Mesenchymal stem cell (in vitro differentiated cells and primary cell): Measurements from ENCODE around the gene DPPA5. TPM values are rescaled to one million over a fixed set of nuclear protein-coding genes. Genes with fewer than 3 reads are reported as not detected.

Experiments
- DNase-seq: peaks from one replicate; pipeline ENCODE4 v3.0.0-alpha.2; 2013
- H2AFZ ChIP-seq: one replicate; pipeline ENCODE4 v1.6.1; 2013; ENCODE audit warnings: low read depth, mild to moderate bottlenecking, control low read depth, inconsistent platforms, low read length, moderate library complexity
- H2AK5ac ChIP-seq: 2 replicates; pipeline ENCODE4 v1.6.1; 2013; ENCODE audit warnings: low read length, moderate library complexity, mild to moderate bottlenecking, inconsistent platforms; ENCODE audit not compliant: severe bottlenecking
- H2BK120ac ChIP-seq: one replicate; pipeline ENCODE4 v1.6.1; 2013; ENCODE audit warnings: low read depth, mild to moderate bottlenecking, inconsistent platforms, low read length, moderate library complexity
- H2BK12ac ChIP-seq, 2 experiments: one replicate each; pipeline ENCODE4 v1.6.1; 2013; ENCODE audit warnings: inconsistent platforms in 2 of 2, low read length in 2 of 2, mild to moderate bottlenecking in 2 of 2, moderate library complexity in 2 of 2, control low read depth in 1 of 2
- H2BK15ac ChIP-seq: one replicate; pipeline ENCODE4 v1.6.1; 2013; ENCODE audit warnings: mild to moderate bottlenecking, low read depth, inconsistent platforms; ENCODE audit not compliant: poor library complexity, severe bottlenecking
- H2BK5ac ChIP-seq: 2 replicates; pipeline ENCODE4 v1.6.1; 2013; ENCODE audit warnings: low read depth, mild to moderate bottlenecking, low read length, control low read depth, inconsistent platforms; ENCODE audit not compliant: poor library complexity, severe bottlenecking
- H3K14ac ChIP-seq, 2 experiments: one replicate each; pipeline ENCODE4 v1.6.1; 2013; ENCODE audit warnings: inconsistent platforms in 2 of 2, low read length in 2 of 2, control low read depth in 1 of 2, mild to moderate bottlenecking in 1 of 2, moderate library complexity in 1 of 2
- H3K18ac ChIP-seq, 2 experiments: one replicate each; pipeline ENCODE4 v1.6.1; 2013; ENCODE audit warnings: inconsistent platforms in 2 of 2, low read length in 2 of 2, control low read depth in 1 of 2, low read depth in 1 of 2, mild to moderate bottlenecking in 1 of 2
- H3K23ac ChIP-seq, 2 experiments: one replicate each; pipeline ENCODE4 v1.6.1; 2013; ENCODE audit warnings: inconsistent platforms in 2 of 2, low read length in 2 of 2, mild to moderate bottlenecking in 2 of 2, moderate library complexity in 2 of 2, control low read depth in 1 of 2
- H3K27ac ChIP-seq: 2 replicates; pipeline ENCODE4 v1.5.1; 2013; ENCODE audit warnings: mild to moderate bottlenecking, moderate library complexity, low read length, control low read depth, inconsistent platforms; ENCODE audit not compliant: poor library complexity, severe bottlenecking
- H3K27me3 ChIP-seq, 2 experiments: 2 replicates each; pipeline versions ENCODE4 v1.6.1 to v1.7.0; 2013; ENCODE audit warnings: low read length in 2 of 2, mild to moderate bottlenecking in 2 of 2, moderate library complexity in 2 of 2, control low read depth in 1 of 2, inconsistent platforms in 1 of 2; ENCODE audit not compliant: control insufficient read depth in 1 of 2, insufficient read depth in 1 of 2
- H3K36me3 ChIP-seq, 2 experiments: 2 replicates each; pipeline versions ENCODE4 v1.6.1 to v1.7.0; 2013; ENCODE audit warnings: low read length in 2 of 2, control low read depth in 1 of 2, inconsistent platforms in 1 of 2, low read depth in 1 of 2, mild to moderate bottlenecking in 1 of 2; ENCODE audit not compliant: insufficient read depth in 2 of 2, control insufficient read depth in 1 of 2
- H3K4ac ChIP-seq, 2 experiments: one replicate each; pipeline ENCODE4 v1.6.1; 2013; ENCODE audit warnings: inconsistent platforms in 2 of 2, low read length in 2 of 2, mild to moderate bottlenecking in 2 of 2, moderate library complexity in 2 of 2, control low read depth in 1 of 2, low read depth in 1 of 2
- H3K4me1 ChIP-seq: 2 replicates; pipeline ENCODE4 v1.6.1; 2013; ENCODE audit warnings: low read depth, low read length, control low read depth; ENCODE audit not compliant: control insufficient read depth, insufficient read depth
- H3K4me2 ChIP-seq: 2 replicates; pipeline ENCODE4 v1.6.1; 2013; ENCODE audit warnings: low read length, mild to moderate bottlenecking, inconsistent platforms; ENCODE audit not compliant: poor library complexity, severe bottlenecking
- H3K4me3 ChIP-seq, 2 experiments: 2 replicates each; pipeline versions ENCODE4 v1.5.1 to v1.7.0; 2013; ENCODE audit warnings: low read length in 2 of 2, mild to moderate bottlenecking in 2 of 2, control low read depth in 1 of 2, low read depth in 1 of 2; ENCODE audit not compliant: insufficient read depth in 1 of 2
- H3K79me1 ChIP-seq: replicated peaks from 2 replicates; pipeline ENCODE4 v1.6.1; 2013; ENCODE audit warnings: mild to moderate bottlenecking, control low read depth, low read length, inconsistent platforms; ENCODE audit not compliant: poor library complexity, severe bottlenecking
- H3K9ac ChIP-seq: 2 replicates; pipeline ENCODE4 v1.7.0; 2013; ENCODE audit warnings: mild to moderate bottlenecking, low read length, moderate library complexity
- H3K9me3 ChIP-seq: 2 replicates; pipeline ENCODE4 v1.7.0; 2013; ENCODE audit warnings: mild to moderate bottlenecking, low read length; ENCODE audit not compliant: control insufficient read depth
- H4K8ac ChIP-seq: one replicate; pipeline ENCODE4 v1.6.1; 2013; ENCODE audit warnings: inconsistent platforms, mild to moderate bottlenecking, low read length, moderate library complexity
- H4K91ac ChIP-seq: one replicate; pipeline ENCODE4 v1.6.1; 2013; ENCODE audit warnings: mild to moderate bottlenecking, low read length, inconsistent platforms
- WGBS: methylation state at CpG from one replicate; pipeline ENCODE4 v1.1.7; 2013; ENCODE audit warnings: mixed read lengths; 5-methylcytosine and 5-hydroxymethylcytosine counted together
- polyA plus RNA-seq, 2 experiments: library from polyadenylated mRNA; stranded (reverse); fragments of 200-250 nt; gene quantifications; one replicate each; pipeline ENCODE4 v1.2.3, GENCODE V29; 2013

Gene DPPA5
- not detected for polyA plus RNA-seq (2013, experiment 1 of 2)
- not detected for polyA plus RNA-seq (2013, experiment 2 of 2)

DNA sequence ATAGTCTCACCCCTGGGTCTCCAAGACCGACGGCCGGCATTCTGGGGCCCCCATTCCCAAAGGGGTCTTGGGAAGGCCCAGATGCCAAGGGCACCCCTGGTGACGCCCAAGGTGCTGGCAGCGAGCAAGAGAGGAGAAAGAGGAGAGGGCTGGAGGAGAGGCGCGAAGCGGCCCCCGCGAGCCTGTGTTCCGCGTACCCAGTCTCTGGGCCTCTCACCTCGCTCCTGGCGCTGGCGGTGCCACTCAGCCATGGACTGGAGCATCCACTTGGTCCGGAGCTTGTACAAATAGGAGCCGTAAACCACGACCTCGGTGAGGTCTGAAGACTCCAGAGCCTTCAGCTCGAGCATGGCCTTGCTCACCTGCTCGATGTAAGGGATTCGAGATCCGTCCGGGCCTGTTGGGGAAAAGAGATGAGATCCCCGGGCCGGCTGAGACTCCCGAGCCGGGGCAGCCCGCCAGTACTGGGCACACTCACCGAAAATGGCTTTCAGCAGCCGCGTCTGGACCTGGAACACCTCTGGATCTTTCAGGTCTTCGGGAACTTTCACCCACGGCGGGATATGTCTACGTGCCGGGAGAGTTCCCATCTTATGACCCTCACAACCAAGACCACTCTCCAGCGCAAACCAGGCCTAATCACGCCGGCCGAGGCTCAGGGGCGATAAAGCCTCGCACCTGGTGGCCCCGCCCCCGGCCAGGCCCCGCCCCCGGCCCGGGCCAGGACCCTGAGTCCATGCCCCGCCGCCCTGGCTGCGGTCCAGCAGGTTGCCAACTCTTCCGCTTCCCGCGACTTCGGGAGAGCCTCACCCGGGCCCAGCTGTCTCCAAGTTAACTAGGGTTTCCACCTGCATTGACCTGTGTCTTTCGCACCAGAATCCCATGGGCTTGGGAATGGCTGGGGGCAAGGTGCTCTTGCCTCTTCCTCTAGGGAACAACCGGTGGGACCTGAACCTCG lies at the start of gene DPPA5:
DPPA5 (minus strand) TSS at position 641 of the 958 bp plus-strand sequence; CDS start at position 590, 51 bp downstream.
- H2BK12ac ChIP-seq = no peak within 1 kb of the TSS
- no peak within 1 kb of the TSS for H2BK5ac ChIP-seq
- no peak within 1 kb of the TSS for H3K27ac ChIP-seq
- H4K8ac ChIP-seq = no peak within 1 kb of the TSS
- DNase-seq = no peak
- no peak within 1 kb of the TSS for H2AK5ac ChIP-seq
- H3K4ac ChIP-seq = no peak within 1 kb of the TSS
- H3K36me3 ChIP-seq = no peaks in the 10 kb centered on the region
- no peak within 1 kb of the TSS for H3K18ac ChIP-seq
- no peaks in the 10 kb centered on the region for H3K4me1 ChIP-seq
- H2BK120ac ChIP-seq = no peak within 1 kb of the TSS
- no peak within 1 kb of the TSS for H4K91ac ChIP-seq
- no peak within 1 kb of the TSS for H3K9ac ChIP-seq
- H3K79me1 ChIP-seq = no peaks in the 10 kb centered on the region
- no peak within 1 kb of the TSS for H2AFZ ChIP-seq
- H2BK15ac ChIP-seq = no peak within 1 kb of the TSS
- no peak within 1 kb of the TSS for H3K4me2 ChIP-seq
- H3K14ac ChIP-seq = no peak within 1 kb of the TSS
- H3K23ac ChIP-seq = no peak within 1 kb of the TSS
- peaks cover 8 to 27% of the 10 kb centered on the region in 2 experiments for H3K27me3 ChIP-seq
- no peak within 1 kb of the TSS for H3K4me3 ChIP-seq
- H3K9me3 ChIP-seq = no peaks in the 10 kb centered on the region
- 92% methylated on average over 58 of the region's 59 CpGs for whole genome bisulfite sequencing

GRCh38 chr6:73400656-73401055 lies 46.6 kb upstream of the DPPA5 start:
- no peak overlapping the region for H3K18ac ChIP-seq
- H2BK12ac ChIP-seq = no peak overlapping the region
- H2BK5ac ChIP-seq = no peak overlapping the region
- H3K79me1 ChIP-seq = no peaks in the 10 kb centered on the region
- no peaks in the 10 kb centered on the region for H3K4me1 ChIP-seq
- H3K27ac ChIP-seq = no peak overlapping the region
- no peak overlapping the region for H3K4me3 ChIP-seq
- H3K4me2 ChIP-seq = no peak overlapping the region
- H4K91ac ChIP-seq = no peak overlapping the region
- H3K4ac ChIP-seq = no peak overlapping the region
- H2AK5ac ChIP-seq = no peak overlapping the region
- no peaks in the 10 kb centered on the region for H3K36me3 ChIP-seq
- H4K8ac ChIP-seq = no peak overlapping the region
- no peak overlapping the region for H3K23ac ChIP-seq
- no peaks in the 10 kb centered on the region for H3K9me3 ChIP-seq
- H3K27me3 ChIP-seq = no peaks in the 10 kb centered on the region
- H3K14ac ChIP-seq = no peak overlapping the region
- no peak for DNase-seq
- H2BK120ac ChIP-seq = no peak overlapping the region
- no peak overlapping the region for H2BK15ac ChIP-seq
- no peak overlapping the region for H3K9ac ChIP-seq
- no peak overlapping the region for H2AFZ ChIP-seq

DNA sequence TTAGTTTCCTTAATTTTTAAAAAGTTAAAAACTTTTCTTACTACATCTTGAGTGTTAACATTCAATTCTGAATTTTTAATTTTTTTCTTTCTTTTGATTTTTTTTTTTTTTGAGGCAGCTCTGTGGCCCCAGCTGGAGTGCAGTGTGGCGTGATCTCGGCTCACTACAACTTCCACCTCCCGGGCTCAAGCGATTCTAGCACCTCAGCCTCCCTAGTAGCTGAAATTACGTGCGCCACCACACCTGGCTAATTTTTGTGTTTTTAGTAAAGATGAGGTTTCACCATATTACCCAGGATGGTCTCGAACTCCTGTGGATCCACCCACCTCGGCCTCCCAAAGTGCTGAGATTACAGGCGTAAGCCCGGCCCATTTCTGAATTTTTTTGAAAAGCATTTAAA lies 41.8 kb upstream of the DPPA5 start:
- no peak overlapping the region for H3K18ac ChIP-seq
- H2BK5ac ChIP-seq = no peak overlapping the region
- H2AK5ac ChIP-seq = no peak overlapping the region
- H3K9ac ChIP-seq = no peak overlapping the region
- no peak overlapping the region for H3K14ac ChIP-seq
- H3K9me3 ChIP-seq = no peaks in the 10 kb centered on the region
- no peak overlapping the region for H3K4me3 ChIP-seq
- H3K23ac ChIP-seq = no peak overlapping the region
- H3K4ac ChIP-seq = no peak overlapping the region
- H4K8ac ChIP-seq = no peak overlapping the region
- H3K36me3 ChIP-seq = no peaks in the 10 kb centered on the region
- WGBS = 98% methylated on average over 10 of the region's 10 CpGs
- H3K79me1 ChIP-seq = no peaks in the 10 kb centered on the region
- H3K27me3 ChIP-seq = no peaks in the 10 kb centered on the region
- H2BK12ac ChIP-seq = no peak overlapping the region
- peaks cover 2% of the 10 kb centered on the region for H3K4me1 ChIP-seq
- H4K91ac ChIP-seq = no peak overlapping the region
- DNase-seq = no peak
- H2BK15ac ChIP-seq = no peak overlapping the region
- H3K4me2 ChIP-seq = no peak overlapping the region
- H2AFZ ChIP-seq = no peak overlapping the region
- no peak overlapping the region for H3K27ac ChIP-seq
- H2BK120ac ChIP-seq = no peak overlapping the region

GRCh38 chr6:73394577-73395354 lies 40.7 kb upstream of the DPPA5 start, which contains the start of gene DDX43:
Gene DDX43, plus strand, starts transcription at chr6:73394828. Its CDS starts 78 bp downstream, at chr6:73394906.
- Histone ChIP-seq H3K14ac (no peak within 1 kb of the TSS), H3K79me1 (no peaks in the 10 kb centered on the region), H3K27ac (no peak within 1 kb of the TSS), H3K4me1 (peaks cover 4% of the 10 kb centered on the region), H3K4me3 (no peak within 1 kb of the TSS), H3K27me3 (no peaks in the 10 kb centered on the region), H2AK5ac (no peak within 1 kb of the TSS), H2AFZ (no peak within 1 kb of the TSS), H3K4ac (no peak within 1 kb of the TSS), H2BK5ac (no peak within 1 kb of the TSS), H2BK15ac (no peak within 1 kb of the TSS), H2BK12ac (no peak within 1 kb of the TSS), H3K9me3 (no peaks in the 10 kb centered on the region), H3K9ac (peak within 1 kb of the TSS; percentile 49), H3K23ac (no peak within 1 kb of the TSS), H4K91ac (no peak within 1 kb of the TSS), H4K8ac (no peak within 1 kb of the TSS), H3K36me3 (no peaks in the 10 kb centered on the region), H2BK120ac (no peak within 1 kb of the TSS), H3K4me2 (no peak within 1 kb of the TSS), H3K18ac (no peak within 1 kb of the TSS)
- WGBS = 97% methylated on average over 52 of the region's 54 CpGs
- no peak for DNase-seq
